HG03064 (cell line): ENCODE data around the gene TESPA1.
"Not testable (repeated sequence)": the region's sequence is repeated elsewhere in the genome, so short reads cannot be mapped to it uniquely, and the experiment has no call there.

Experiments used
- ATAC-seq: cut with Tn5 transposase; IDR thresholded peaks from one replicate; pipeline ENCODE4 v1.9.1; 2021; ENCODE audit warnings: low read depth; ENCODE audit not compliant: unreplicated experiment

TESPA1 gene

DNA sequence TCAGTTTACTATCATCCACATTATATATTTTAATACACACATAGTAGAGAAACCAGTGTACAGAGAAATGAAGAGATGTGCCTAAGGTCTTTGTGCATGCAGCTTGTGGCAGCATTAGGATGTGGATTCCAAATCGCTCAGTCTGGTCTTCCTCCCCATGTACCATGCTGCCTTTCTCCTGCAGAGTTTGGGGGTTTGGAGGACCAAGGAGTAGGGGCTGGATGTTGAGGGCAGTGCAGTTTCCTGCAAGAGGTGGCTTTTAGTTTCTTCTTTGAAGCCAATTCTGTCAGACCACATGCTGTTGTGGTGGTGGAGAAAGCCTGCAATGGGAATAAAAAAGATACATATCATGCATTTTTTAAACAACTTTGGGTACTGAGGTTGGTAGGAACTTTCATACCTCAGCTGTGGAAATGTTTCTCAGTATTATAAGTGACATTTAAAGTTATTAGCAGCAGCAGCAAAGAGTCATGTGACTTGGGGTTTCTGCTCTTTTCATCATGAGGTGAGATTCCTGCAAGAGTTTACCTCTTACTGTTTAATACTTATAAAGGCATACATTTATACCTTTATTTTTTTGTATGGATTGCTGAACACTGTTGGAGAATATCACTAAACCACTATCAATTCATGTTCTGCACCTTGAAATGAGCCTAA lies 34.4 kb downstream of the TESPA1 start:
- no peak for ATAC-seq

DNA sequence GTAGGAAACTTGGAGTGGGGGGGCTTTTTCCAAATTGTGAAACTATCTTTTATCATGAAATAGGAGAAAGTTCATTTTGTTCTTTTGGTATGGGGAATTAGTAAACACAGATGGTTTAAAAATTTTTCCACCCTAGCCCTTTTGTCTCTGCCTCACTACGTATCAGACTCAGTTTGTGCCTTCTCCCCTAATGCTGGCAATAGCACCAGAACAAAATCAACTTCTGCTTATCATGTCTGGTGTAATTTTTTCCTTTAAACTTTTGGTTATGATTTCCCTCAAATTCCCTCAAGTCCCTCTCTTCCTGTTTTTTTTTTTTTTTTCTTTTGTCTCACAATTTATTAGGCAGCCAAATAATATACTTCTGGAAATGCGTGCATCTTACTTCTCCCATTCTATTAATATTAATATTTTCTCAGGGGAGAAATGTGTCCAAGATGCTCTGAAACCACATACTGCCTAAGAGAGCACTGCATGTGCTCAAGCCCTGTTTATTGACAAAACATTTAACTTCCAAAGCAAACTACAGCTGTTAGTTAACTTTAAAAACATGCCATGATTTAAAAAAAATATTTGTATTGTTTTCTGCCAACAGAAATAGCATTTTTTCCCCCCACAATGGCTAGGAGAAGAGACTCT lies 35.4 kb downstream of the TESPA1 start:
- no peak for ATAC-seq

DNA sequence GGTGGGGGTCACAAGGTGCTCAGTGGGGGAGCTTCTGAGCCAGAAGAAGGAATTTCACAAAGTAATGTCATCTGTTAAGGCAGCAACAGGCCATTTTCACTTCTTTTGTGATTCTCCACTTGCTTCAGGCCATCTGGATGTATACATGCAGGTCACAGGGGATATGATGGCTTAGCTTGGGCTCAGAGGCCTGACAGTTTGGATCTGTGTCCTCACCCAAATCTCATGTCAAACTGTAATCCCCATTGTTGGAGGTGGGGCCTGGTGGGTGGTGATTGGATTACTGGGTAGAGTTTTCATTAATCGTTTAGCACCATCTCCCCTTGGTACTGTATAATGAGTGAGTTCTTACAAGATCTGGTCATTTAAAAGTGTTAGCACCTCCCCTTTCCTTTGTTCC lies 36.4 kb downstream of the TESPA1 start:
- no peak for ATAC-seq

DNA sequence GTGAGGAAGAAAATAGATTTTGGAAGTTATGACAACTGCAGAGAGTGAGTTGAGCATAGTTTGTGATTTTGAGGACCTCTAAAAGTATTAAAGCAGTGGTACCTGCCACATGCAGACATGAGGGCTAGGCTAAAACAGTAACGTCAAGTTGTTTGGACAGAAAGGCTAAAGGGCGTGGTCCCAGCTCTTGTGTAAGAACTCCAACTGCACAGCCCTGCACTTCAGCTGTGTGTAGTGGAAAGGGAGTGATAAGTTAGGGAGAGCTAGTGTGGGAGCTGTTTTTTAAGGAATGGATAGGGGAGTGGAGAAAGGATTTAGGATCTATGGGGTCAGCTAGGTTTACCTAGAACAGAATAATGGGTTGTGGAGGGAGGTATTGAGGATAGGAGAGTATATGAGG lies 39.5 kb downstream of the TESPA1 start:
- no peak for ATAC-seq

DNA sequence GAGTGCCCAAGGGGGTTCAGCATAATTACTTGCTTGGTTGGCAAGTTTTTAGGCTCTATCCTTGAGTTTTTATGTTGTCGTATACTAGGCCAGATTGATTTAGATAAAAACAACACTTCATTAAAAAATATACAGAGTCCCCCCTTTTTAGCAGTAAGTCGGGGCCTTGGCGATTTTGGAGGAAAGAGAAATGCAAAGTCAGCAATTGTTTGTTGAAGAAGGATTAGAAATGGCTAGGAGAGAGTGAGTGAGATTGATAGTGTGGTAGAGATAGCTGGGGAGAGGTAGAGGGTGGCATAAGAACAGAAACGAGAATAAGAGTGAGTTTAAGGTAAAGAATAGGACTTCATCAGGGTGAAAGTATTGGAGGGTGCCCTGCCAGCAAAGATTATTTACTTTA lies 41.3 kb downstream of the TESPA1 start:
- ATAC-seq, result not testable (repeated sequence)

DNA sequence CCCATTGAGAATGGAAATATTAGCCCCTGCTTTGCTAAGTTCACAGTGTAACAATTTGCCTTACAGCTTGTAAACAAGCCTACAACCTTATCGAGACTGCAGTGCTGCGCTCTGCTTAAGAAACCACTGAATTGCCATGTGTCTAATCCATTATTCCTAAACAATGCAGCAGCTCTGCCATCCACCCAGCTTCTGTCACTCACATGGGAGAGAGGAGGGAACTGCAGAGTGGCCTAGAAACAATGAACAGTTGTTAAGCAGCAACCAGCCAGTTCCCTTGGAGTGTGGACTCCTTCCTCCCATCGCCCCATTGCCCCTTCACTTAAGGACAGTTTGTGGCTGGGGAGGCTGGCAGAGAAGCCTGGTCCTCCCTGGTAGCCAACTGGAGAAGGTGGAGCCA lies 42.9 kb downstream of the TESPA1 start:
- ATAC-seq, result no peak

GRCh38 chr12:54940727-54941315 lies 43.7 kb downstream of the TESPA1 start:
- ATAC-seq, result no peak

DNA sequence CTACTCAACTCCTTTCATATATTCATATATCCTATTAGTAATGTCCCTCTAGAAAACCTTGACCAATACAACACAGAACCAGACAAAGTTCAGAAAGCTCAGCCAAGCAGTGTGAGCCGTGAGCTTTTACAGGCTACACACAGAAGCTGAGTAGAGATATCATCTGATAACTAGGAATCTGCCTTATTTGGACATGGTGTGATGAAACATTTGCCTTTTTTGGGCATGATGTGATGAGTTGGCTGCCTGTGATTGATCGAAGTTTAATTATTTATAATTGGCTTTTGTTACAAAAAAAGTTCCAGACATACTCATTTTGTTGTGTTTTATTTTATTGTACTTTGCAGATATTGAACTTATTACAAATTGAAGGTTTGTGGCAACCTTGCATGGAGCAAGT lies 46.6 kb downstream of the TESPA1 start:
- no peak for ATAC-seq

GRCh38 chr12:54937376-54937775 lies 47.2 kb downstream of the TESPA1 start:
- no peak for ATAC-seq

DNA sequence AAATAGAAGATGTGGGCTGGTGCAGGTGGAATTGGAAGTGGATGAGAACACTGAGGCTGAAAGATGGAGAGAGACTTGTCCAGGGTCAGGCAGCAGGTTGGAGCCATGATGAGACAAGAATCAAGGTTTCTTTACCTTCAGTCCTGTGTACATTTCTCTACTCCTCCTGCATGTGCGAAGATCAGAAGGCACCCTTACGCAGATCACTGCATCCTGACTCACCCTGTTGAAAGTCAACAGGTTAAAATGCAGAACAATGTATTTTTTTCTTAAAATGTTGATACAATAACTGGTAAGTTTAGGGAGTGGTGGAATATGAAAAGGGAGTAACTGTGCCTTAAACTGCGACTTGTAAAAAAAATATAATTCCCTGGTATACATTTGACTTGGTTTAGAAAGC lies 47.8 kb downstream of the TESPA1 start:
- no peak for ATAC-seq

- peak; percentile 87 for ATAC-seq
Measured at GRCh38 chr12:54935235-54935951, 49.2 kb downstream of the TESPA1 start.

- ATAC-seq, result no peak
Measured at GRCh38 chr12:54934419-54934818, 50.1 kb downstream of the TESPA1 start.

DNA sequence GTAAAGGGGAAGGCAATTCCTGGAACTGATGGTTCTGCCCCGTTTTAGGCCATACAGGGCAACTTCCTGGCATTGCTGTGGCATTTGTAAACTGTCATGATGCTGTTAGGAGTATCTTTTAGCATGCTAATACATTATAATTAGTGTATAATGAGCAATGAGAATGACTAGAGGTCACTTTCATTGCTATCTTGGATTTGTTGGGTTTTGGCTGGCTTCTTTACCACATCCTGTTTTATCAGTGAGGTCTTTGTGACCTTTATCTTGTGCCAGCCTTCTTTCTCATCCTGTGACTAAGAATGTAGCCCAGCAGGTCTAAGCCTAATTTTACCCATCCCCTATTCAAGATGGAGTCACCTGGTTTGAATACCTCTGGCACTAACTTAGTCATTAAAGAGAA lies 51.2 kb downstream of the TESPA1 start:
- no peak for ATAC-seq

DNA sequence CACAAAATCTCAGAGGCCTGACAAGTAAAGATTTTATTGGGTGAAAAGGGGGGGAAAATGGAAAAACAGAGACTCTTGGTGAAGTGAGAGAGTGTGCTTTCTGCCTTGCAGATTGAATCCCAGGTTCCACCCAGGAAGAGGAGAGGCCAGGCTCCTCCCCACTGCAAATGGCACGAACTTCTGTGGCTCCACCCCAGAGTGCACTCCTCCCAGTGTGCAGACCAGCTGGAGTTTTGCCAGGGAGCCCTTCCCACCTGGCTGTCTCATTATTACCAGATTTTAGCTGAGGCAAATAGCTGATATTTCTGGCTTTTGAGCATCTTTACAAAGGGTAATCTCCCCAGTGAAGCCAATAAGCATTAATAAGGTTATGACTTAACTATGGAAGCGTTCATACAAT lies 51.9 kb downstream of the TESPA1 start:
- no peak for ATAC-seq

DNA sequence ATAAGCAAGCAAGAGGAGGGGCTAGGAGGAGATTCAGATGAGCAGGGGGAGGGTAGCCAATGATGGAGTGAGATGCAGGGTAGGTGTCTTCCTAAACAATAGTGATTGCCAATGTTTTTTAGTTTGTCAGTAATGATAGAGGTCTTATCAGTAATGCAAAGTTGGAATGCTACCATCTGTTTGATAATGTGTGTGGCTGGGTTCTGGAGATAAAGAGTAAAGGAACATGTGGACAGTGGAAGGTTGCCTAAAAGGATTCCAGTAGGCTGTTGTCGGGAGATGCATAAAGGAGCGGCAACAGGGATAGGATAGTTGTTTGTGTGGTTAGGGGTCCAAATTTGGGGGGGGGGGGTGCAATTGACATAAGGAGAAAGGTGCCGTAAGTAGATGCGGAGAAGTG lies 52.5 kb downstream of the TESPA1 start:
- ATAC-seq, result no peak

GRCh38 chr12:54929998-54930397 lies 54.6 kb downstream of the TESPA1 start:
- no peak for ATAC-seq

GRCh38 chr12:54926246-54926645 lies 58.3 kb downstream of the TESPA1 start:
- ATAC-seq, result no peak

GRCh38 chr12:54924972-54925707 lies 59.4 kb downstream of the TESPA1 start:
- ATAC-seq, result no peak

DNA sequence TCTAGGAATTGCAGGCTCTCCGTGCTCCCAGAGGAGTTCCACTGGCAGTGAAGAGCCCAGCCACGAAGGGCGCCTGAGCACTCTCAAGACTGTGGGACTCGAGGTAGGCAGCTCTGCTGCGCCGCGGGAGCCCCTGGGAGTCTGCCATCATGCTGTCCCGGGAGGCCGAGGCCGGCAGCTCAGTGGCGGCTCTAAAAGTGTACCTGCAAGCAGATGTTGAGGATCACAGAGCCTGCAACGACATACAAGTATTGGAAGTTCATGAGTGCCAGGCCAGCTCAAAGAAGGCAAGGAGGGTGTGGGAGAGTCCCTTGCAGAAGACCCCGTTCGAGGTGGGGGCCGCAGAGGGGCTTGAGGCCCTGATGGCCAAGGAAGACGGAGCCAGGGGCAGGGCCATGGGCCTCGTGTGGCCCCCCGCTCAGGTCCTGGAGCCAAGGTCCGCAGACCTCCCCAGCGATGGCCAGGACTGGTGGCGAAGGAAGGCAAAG lies 67.5 kb downstream of the TESPA1 start:
- no peak for ATAC-seq
